Parathyroid adenoma (tissue), 2 donors: Measurements from ENCODE around the gene PACC1.

ENCODE experiments used
- H2AFZ ChIP-seq: fragments of 300-600 bp; sonication (generic); one replicate; pipeline ENCODE4 v1.7.0; 2017; ENCODE audit warnings: antibody characterized with exemption, mild to moderate bottlenecking
- H3K27ac ChIP-seq: fragments of 300-600 bp; sonication (generic); one replicate; pipeline ENCODE4 v1.7.0; 2017
- H3K27me3 ChIP-seq: fragments of 300-600 bp; sonication (generic); one replicate; pipeline ENCODE4 v1.7.0; 2017; ENCODE audit warnings: low read length; ENCODE audit not compliant: control insufficient read depth, insufficient read depth
- H3K36me3 ChIP-seq: fragments of 300-600 bp; sonication (generic); one replicate; pipeline ENCODE4 v1.7.0; 2017; ENCODE audit warnings: low read length; ENCODE audit not compliant: control insufficient read depth, insufficient read depth
- H3K4me1 ChIP-seq: fragments of 300-600 bp; sonication (generic); one replicate; pipeline ENCODE4 v1.7.0; 2017; ENCODE audit warnings: control low read depth
- H3K4me2 ChIP-seq: fragments of 300-600 bp; sonication (generic); one replicate; pipeline ENCODE4 v1.7.0; 2017; ENCODE audit warnings: low read length
- H3K4me3 ChIP-seq: fragments of 300-600 bp; sonication (generic); one replicate; pipeline ENCODE4 v1.7.0; 2017; ENCODE audit warnings: low read depth, low read length
- H3K79me2 ChIP-seq: fragments of 300-600 bp; sonication (generic); one replicate; pipeline ENCODE4 v1.7.0; 2017; ENCODE audit warnings: control low read depth
- H3K9ac ChIP-seq: fragments of 300-600 bp; sonication (generic); one replicate; pipeline ENCODE4 v1.7.0; 2017; ENCODE audit warnings: mild to moderate bottlenecking
- H3K9me3 ChIP-seq: fragments of 300-600 bp; sonication (generic); one replicate; pipeline ENCODE4 v1.7.0; 2017; ENCODE audit warnings: low read length; ENCODE audit not compliant: control insufficient read depth
- CTCF ChIP-seq: fragments of 300-600 bp; sonication (generic); IDR thresholded peaks from one replicate; pipeline ENCODE4 v1.7.0; 2017; ENCODE audit warnings: antibody characterized with exemption, mild to moderate bottlenecking
- donor health status: primary hyperparathyroidism.

The PACC1 gene

DNA sequence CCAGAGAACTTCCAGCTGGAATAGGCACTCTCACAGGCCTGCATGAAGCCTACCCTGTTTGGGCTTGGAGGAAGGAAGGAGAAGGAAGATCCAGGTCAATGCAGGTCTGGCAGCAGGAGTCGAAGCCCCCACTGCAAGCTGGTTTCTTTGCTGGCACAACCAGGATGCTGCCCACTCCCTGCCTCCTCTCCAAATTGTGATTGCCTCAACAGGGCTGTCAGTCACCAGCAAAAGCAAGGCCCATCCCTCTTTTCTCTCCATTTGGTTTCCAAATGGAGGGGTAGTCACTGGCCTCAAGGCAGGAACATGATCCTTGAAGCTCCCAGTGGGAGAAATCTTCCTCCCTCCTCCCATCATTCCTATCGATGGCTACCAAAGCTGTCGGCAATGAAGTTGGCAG lies 37.0 kb downstream of the PACC1 start:
- no peaks in the 10 kb centered on the region for H3K27me3 ChIP-seq
- no peaks in the 10 kb centered on the region for H3K36me3 ChIP-seq
- H3K4me2 ChIP-seq, result no peak overlapping the region

DNA sequence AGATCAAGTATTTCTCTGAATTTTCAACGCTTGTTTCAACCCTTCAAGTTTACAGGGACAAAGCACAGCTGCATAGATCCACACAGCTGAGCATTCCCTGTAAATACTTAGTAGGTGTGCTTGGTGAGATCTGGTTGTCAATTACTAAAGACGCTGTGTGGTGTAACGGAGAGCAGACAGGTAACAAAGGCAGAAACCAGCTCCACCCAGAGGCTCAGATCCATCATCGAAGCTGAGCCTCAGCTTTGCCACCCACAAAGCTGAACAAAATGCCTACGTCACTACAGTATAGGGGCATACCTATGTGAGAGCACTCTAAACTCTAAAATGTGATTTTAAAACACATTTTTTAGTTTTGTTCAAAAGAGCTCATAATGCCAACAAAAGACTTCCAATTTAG lies 38.7 kb downstream of the PACC1 start:
- Histone ChIP-seq H3K4me3 (no peak overlapping the region), H3K27me3 (no peaks in the 10 kb centered on the region), H3K9me3 (no peaks in the 10 kb centered on the region), H3K9ac (no peak overlapping the region), H3K4me1 (no peaks in the 10 kb centered on the region), H3K27ac (no peak overlapping the region), H3K36me3 (no peaks in the 10 kb centered on the region), H3K4me2 (no peak overlapping the region), H3K79me2 (no peaks in the 10 kb centered on the region), H2AFZ (no peak overlapping the region)
- no peak for TF ChIP-seq CTCF

More for the DNA sequence above, 37.0 kb downstream of the PACC1 start:
- H3K9me3 ChIP-seq, result no peaks in the 10 kb centered on the region
- H3K4me1 ChIP-seq, result no peaks in the 10 kb centered on the region
- no peak for TF ChIP-seq CTCF
- H2AFZ ChIP-seq, result no peak overlapping the region
- no peak overlapping the region for H3K9ac ChIP-seq
- no peaks in the 10 kb centered on the region for H3K79me2 ChIP-seq
- H3K4me3 ChIP-seq, result no peak overlapping the region
- no peak overlapping the region for H3K27ac ChIP-seq

- Histone ChIP-seq H3K4me3 (no peak overlapping the region), H2AFZ (no peak overlapping the region), H3K36me3 (no peaks in the 10 kb centered on the region), H3K4me1 (no peaks in the 10 kb centered on the region), H3K27ac (no peak overlapping the region), H3K27me3 (no peaks in the 10 kb centered on the region), H3K9ac (no peak overlapping the region), H3K79me2 (no peaks in the 10 kb centered on the region), H3K4me2 (no peak overlapping the region), H3K9me3 (no peaks in the 10 kb centered on the region)
- peak; percentile 65 for TF ChIP-seq CTCF
These were observed 46.6 kb downstream of the PACC1 start for GRCh38 chr1:212368073-212368484.

DNA sequence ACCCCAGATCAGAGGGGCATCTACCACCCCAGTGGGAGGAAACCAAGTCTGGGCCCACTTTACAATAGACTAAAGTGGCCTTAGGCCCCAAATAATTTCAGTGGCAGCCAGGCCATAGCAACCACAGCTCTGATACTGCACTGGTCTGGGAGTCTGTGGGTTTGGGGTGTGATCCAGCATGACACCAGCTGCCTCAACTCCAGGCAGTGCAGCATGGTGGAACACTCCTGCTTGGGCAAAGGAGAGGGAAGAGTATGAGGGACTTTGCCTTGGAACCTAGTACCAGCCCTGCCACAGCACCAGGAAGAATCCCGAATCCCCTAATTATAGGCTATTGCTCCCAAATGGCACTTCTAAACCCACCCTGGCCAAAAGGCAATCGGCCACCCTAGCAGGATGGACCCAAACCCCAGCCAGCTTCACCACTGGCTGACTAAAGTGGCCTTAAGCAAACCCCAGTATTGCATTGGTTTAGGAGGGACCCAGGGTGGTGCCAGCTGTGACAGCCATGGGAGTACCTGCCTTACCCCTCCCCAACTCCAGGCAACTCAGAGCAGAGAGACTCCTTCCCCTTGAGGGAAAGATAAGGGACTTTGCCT lies 47.1 kb downstream of the PACC1 start:
- Histone ChIP-seq H3K79me2 (no peaks in the 10 kb centered on the region), H3K4me1 (no peaks in the 10 kb centered on the region), H3K27me3 (no peaks in the 10 kb centered on the region), H3K9me3 (no peaks in the 10 kb centered on the region), H3K4me2 (no peak overlapping the region), H3K9ac (no peak overlapping the region), H3K36me3 (no peaks in the 10 kb centered on the region), H3K4me3 (no peak overlapping the region), H3K27ac (no peak overlapping the region), H2AFZ (no peak overlapping the region)
- no peak for TF ChIP-seq CTCF

- no peaks in the 10 kb centered on the region for H3K4me1 ChIP-seq
- H3K9me3 ChIP-seq, result no peaks in the 10 kb centered on the region
- no peak for TF ChIP-seq CTCF
- H3K4me3 ChIP-seq, result no peak overlapping the region
- H3K9ac ChIP-seq, result no peak overlapping the region
- no peak overlapping the region for H2AFZ ChIP-seq
- no peak overlapping the region for H3K27ac ChIP-seq
- H3K4me2 ChIP-seq, result no peak overlapping the region
- H3K36me3 ChIP-seq, result no peaks in the 10 kb centered on the region
- H3K27me3 ChIP-seq, result no peaks in the 10 kb centered on the region
- H3K79me2 ChIP-seq, result no peaks in the 10 kb centered on the region
These were observed 47.8 kb downstream of the PACC1 start for GRCh38 chr1:212366901-212367300.
